Fibroblast of the aortic adventitia (primary cell): ENCODE measurements around the gene PIK3CB. TPM values are rescaled to one million over a fixed set of nuclear protein-coding genes. Genes with fewer than 3 reads are reported as not detected.

Source experiments
- DNase-seq: peaks from one replicate; pipeline ENCODE4 v3.0.0-alpha.2; 2010; ENCODE audit warnings: low read depth
- H3K4me3 ChIP-seq: 2 replicates; pipeline ENCODE4 v1.5.1; 2011; ENCODE audit warnings: low read depth, mild to moderate bottlenecking, control low read depth, low read length, moderate library complexity
- total RNA-seq: library from RNA; depleted of rRNA; stranded (reverse); fragments of >200 nt; gene quantifications from 2 replicates; pipeline ENCODE4 v1.2.3, GENCODE V29; 2012; ENCODE audit warnings: low replicate concordance
- TF ChIP-seq, protein P1 (sequence below): IDR thresholded peaks from 2 replicates; pipeline ENCODE4 v1.5.1; 2011; ENCODE audit warnings: mild to moderate bottlenecking, low read length, control low read depth, inconsistent platforms; ENCODE audit not compliant: insufficient read depth

The PIK3CB gene
- 4.4 and 9.9 TPM in 2 replicates for total RNA-seq

DNA sequence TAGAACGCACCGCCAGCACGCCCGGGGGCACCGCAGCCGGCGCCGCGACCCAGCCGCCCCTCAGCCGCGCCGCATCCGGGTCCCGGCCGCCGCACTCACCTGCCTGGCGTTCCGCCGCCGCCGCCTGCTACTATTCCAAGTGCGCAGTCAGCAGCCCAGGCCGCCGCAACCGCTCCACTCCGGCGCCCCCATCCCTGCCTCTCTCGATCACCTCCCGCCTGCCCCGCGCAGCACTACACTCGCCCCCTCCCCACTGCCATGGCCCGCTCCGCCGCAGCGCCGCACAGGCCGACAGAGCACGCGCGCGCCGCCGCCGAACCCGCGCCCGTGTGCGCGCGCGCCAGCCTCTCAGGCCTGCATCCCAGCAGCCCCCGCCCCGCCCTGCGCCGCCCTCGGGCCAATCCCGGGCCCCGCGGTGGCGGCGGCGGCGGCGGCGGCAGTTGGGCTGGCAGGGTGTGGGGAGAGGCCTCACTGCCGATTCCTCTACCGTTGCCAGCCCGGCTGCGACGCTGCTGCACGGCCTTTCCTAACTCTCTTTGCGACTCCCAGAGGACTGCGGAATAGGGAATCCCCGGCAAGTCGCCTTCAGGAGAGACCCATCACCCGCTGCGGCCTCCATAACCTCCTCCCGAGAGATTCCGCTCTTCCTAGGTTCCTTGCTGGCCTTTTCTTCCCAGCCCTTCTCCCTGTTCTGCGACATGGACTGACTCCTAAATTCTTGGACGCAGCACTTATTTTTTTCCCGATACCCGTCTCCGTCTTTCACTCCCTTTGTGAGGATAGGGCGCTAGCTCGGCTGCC lies at the start of gene PIK3CB:
TSS of gene PIK3CB (minus strand) at position 333 of the 801 bp plus-strand sequence. CDS start 75,585 bp downstream, outside the sequence.
- H3K4me3 ChIP-seq = peak within 1 kb of the TSS; percentile 83
- TF ChIP-seq, protein P1, sequence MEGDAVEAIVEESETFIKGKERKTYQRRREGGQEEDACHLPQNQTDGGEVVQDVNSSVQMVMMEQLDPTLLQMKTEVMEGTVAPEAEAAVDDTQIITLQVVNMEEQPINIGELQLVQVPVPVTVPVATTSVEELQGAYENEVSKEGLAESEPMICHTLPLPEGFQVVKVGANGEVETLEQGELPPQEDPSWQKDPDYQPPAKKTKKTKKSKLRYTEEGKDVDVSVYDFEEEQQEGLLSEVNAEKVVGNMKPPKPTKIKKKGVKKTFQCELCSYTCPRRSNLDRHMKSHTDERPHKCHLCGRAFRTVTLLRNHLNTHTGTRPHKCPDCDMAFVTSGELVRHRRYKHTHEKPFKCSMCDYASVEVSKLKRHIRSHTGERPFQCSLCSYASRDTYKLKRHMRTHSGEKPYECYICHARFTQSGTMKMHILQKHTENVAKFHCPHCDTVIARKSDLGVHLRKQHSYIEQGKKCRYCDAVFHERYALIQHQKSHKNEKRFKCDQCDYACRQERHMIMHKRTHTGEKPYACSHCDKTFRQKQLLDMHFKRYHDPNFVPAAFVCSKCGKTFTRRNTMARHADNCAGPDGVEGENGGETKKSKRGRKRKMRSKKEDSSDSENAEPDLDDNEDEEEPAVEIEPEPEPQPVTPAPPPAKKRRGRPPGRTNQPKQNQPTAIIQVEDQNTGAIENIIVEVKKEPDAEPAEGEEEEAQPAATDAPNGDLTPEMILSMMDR = no peak
- DNase-seq = peak; percentile 65

DNA sequence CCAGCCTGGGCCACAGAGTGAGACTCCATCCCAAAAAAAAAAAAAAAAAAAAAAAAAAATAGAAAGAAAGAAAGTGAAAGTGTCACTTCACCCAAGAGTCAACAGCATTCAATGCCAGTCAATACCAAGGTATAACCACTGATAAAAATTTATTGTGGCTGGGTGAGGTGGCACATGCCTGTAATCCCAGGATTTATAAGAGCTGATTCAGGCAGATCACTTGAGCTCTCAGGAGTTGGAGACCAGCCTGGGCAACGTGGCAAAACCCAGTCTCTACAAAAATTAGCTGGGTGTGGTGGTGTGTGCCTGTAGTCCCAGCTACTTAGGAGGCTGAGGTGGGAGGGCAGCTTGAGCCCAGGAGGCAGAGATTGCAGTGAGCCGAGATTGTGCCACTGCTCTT lies 46.5 kb upstream of the PIK3CB start:
- TF ChIP-seq, protein P1 = no peak
- no peak overlapping the region for H3K4me3 ChIP-seq
- no peak for DNase-seq

DNA sequence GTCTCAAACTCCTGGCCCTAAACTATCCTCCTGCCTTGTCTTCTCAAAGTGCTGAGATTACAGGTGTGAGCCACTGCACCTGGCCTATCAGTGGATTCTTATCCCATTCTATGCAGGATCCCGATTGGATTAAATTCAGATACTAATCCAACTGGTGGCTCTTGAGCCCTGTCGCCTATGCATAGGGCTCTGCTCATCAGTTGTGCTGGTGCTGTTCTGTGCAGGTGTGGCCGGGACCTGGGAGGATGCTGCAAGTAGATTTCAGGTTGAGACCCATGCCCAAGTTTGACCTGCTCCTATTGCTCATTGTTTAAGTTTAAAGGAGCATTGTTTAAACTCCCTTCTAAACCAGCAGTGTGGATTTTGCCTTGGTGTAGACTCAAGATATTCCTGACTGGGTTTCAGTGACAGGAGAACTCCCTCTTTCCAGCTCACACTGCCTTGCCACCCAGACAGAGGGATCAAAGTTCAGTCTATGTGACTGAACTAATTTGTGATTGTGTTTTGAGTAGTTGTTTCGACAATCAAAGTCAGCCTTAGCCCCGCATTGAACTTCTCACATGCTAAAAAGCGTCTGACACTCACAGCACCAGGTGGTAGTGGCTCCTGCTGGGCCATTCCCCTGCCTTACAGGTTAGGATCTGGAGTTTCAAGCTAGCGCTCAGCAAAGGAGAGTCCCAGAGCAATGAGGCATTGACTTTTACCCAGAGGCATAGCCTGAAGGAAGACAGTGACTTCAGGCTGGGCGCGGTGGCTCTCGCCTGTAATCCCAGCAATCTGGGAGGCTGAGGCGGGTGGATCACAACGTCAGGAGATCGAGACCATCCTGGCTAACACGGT lies 45.0 kb upstream of the PIK3CB start:
- TF ChIP-seq, protein P1 = no peak
- no peak overlapping the region for H3K4me3 ChIP-seq
- DNase-seq = no peak

DNA sequence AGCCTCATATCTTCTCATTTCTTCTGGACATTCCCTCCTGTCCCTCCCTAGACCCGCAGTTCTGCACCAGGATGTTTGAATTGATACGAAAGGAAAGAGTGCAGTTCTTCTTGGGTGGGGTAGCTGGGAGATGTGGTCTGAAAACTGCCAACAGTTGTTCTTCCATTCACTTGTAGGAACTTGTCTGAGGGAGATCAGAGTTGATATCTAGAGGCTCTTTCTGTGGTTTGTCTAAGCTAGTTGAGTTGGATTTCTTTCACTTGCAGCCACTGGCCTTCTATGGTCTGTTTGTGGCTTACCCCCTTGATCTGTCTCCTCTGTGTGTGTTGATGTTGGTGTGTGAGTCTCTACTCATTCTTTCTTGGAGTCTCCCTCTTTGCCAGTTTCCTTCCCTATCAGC lies 42.5 kb upstream of the PIK3CB start:
- TF ChIP-seq, protein P1 = no peak
- H3K4me3 ChIP-seq = no peak overlapping the region
- no peak for DNase-seq

DNA sequence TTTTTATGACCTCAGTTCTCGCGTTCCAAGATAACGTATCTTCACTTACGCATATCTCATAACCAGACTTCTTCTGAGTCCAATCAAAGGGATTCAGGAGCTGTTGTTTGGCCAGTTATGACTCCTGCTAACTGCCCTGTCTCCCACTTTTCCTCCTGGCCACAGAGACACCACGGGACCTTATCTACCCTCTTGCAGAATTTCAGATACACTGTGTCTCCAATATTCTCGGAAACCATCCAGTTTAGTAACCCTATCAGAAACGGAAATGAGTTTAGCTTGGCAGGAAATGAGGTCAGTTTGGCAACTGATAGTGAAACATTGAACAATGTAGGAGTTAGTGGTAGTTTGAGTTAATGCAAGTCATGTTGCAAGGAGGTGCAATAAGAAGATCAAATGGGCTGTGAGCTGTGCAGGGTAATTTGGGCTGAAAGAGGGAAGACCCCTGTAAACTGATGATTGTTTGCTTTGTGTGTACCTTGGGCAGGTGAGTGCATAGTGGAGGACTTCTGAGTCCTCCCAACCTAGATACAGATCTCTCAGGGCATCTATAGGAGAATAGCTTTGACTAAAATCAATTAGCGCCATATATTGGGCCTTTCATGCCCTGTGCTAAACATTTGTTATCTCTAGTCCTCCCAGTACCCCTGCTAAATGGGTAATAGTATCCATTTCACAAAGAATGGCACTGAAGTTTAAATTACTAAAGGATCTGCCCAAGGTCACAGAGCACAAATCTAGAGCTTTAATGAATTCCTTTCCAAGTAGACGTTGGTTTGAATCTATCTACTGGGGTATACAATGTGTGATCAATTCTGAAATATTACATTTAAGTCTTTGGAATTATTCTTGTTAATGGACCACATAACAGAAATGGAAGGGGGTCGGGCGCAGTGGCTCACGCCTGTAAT lies 41.3 kb upstream of the PIK3CB start:
- DNase-seq = peak; percentile 57
- TF ChIP-seq, protein P1 = no peak
- no peak overlapping the region for H3K4me3 ChIP-seq

DNA sequence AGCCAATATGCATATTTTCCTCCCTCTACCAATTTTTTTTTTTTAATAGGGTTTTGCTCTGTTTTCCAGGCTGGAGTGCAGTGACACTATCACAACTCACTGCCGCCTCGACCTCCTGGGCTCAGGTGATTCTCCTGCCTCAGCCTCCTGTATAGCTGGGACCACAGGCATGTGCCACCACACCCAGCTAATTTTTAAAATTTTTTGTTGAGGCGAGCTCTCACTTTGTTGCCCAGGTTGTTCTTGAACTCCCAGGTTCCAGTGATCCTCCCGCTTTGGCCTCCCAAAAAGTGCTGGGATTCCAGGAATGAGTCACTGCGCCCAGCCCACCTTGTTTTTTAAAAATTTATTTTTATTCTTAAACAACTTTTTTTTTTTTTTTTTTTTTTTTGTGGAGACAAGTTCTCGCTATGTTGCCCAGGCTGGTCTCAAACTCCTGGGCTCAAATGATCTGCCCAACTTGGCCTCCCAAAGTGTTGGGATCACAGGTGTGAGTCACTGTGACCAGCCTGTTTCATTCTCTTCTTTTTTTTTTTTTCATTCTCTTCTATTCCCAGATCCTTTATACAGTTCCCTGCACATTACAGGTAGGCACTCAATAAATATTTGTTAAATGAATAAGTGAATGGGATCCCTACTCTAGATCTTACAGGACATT lies 40.5 kb upstream of the PIK3CB start:
- TF ChIP-seq, protein P1 = no peak
- no peak for DNase-seq
- H3K4me3 ChIP-seq = no peak overlapping the region
